ENCODE results near the gene S100A3. TPM values are rescaled to one million over a fixed set of nuclear protein-coding genes. Genes with fewer than 3 reads are reported as not detected.

The S100A3 gene
- total and polyA plus RNA-seq, 2 of the 8 experiments (the other 6 are each of a cell fraction or from before 2014, with no cell fraction given): 0.26 to 0.47 TPM

DNA sequence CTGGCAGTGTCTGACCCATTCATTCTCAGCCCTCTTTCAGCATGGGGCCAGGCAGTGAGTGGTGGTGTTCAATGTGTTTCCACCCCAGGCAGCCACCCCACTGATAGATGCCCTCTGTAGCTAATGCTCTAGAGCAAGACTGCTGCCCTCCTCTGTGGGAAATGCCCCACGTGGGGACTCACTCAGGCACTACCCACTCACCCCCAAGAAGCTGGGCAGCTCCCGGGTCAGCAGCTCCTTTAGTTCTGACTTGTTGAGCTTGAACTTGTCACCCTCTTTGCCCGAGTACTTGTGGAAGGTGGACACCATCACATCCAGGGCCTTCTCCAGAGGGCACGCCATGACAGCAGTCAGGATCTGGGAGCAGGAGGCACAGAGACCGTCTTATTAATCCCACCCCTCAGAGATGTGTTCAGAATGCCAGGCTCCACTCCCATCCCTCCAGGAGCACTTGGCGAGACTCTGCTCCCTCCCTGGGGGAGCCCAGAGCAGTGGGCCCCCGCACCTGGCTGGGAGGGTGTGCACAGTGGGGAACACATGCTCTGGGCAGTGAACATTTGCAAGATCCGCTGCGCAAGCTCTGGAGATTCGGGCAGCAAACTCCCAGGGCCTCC is 4.5 kb downstream of the S100A3 start:
- peak overlapping the region; percentile 55; the same call in 1 of the 2 replicates for H3K27ac ChIP-seq (ENCODE audit: low read depth, low read length)
- H3K56ac ChIP-seq (replicated peaks; ENCODE audit: insufficient read length, low read depth, low read length): no peak overlapping the region
- H2BK15ac ChIP-seq (ENCODE audit: low read length): peak overlapping the region; percentile 98; the same call in 1 of the 2 replicates
- H3K79me1 ChIP-seq (ENCODE audit: low read depth, low read length): no peaks in the 10 kb centered on the region
- H2BK120ac ChIP-seq (replicated peaks; ENCODE audit: low read depth, low read length): peak overlapping the region; percentile 93
- peak overlapping the region; percentile 95; the same call in 1 of the 2 replicates for H2BK12ac ChIP-seq (ENCODE audit: low read depth, low read length)
- H4K8ac ChIP-seq (ENCODE audit: extremely low read depth, insufficient read depth, low read length): peak overlapping the region; percentile 15
- FAIRE-seq (no peak), DNase-seq (ENCODE audit: low read depth in 1 of 2, low spot score in 2 of 2) (no peak)
- peaks cover 4 to 31% (median 21%) of the 10 kb centered on the region in 4 experiments for H3K4me1 ChIP-seq (replicated peaks in 1 of 4; ENCODE audit: control insufficient read depth in 3 of 4, insufficient read depth in 4 of 4, low read length in 3 of 4)
- H3K23me2 ChIP-seq (ENCODE audit: low read depth, low read length): peaks cover 6% of the 10 kb centered on the region
- peak overlapping the region; percentile 59 for H4K5ac ChIP-seq (ENCODE audit: insufficient read length, low read depth, low read length)
- no peaks in the 10 kb centered on the region for H3K9me3 ChIP-seq (ENCODE audit: insufficient read depth in 2 of 2, low read depth in 1 of 2, low read length in 1 of 2)
- H3K27me3 ChIP-seq (replicated peaks in 1 of 4; ENCODE audit: control insufficient read depth in 3 of 4, extremely low read depth in 1 of 4, insufficient read depth in 3 of 4, low read length in 3 of 4): no peaks in the 10 kb centered on the region; a peak in 2 of 7 replicates
- H3K36me3 ChIP-seq (ENCODE audit: control insufficient read depth in 2 of 4, insufficient read depth in 4 of 4, low read length in 3 of 4): no peaks in the 10 kb centered on the region
- peak overlapping the region; percentile 87; the same call in 1 of the 2 replicates for H2AK5ac ChIP-seq (ENCODE audit: low read depth, low read length)
- ChIA-PET CTCF (ENCODE audit: partially characterized antibody) (interaction anchor here (0.7 to 12.9 kb wide), 19 partner anchors 8 to 192 kb away, joined by 3 to 165 read pairs (median 6); partner anchors contain the start of genes S100A1, S100A13, S100A5 and S100A6), POLR2A (ENCODE audit: partially characterized antibody) (interaction anchor here (0.8 to 2.4 kb wide), 6 partner anchors 9 to 446 kb away, joined by 3 to 9 read pairs (median 6); partner anchors contain the start of genes RPS27, S100A13, S100A2 and S100A6)
- peak overlapping the region; percentile 46 to 60 for H3K4me2 ChIP-seq (ENCODE audit: insufficient read depth in 1 of 2, low read depth in 2 of 2, low read length in 2 of 2)
- H2BK20ac ChIP-seq (ENCODE audit: low read length): 0 out of 2 replicates have a peak overlapping the region, but pooled peaks have one; percentile 25
- peak overlapping the region; percentile 91 for H2BK5ac ChIP-seq (ENCODE audit: low read depth, low read length)
- no peak overlapping the region for H3K14ac ChIP-seq (ENCODE audit: insufficient read length)
- peak overlapping the region in 1 of 4 experiments; percentile 15; a peak in 3 of 7 replicates for H3K9ac ChIP-seq (replicated peaks in 1 of 4; ENCODE audit: extremely low read depth in 1 of 4, low read depth in 3 of 4, low read length in 3 of 4)
- no peaks in the 10 kb centered on the region for H3K79me2 ChIP-seq (ENCODE audit: control insufficient read depth in 1 of 2, insufficient read depth in 2 of 2, low read length in 2 of 2)
- H3K4ac ChIP-seq (replicated peaks; ENCODE audit: insufficient read length, low read depth, low read length): peak overlapping the region; percentile 66
- TF ChIP-seq, protein P1, sequence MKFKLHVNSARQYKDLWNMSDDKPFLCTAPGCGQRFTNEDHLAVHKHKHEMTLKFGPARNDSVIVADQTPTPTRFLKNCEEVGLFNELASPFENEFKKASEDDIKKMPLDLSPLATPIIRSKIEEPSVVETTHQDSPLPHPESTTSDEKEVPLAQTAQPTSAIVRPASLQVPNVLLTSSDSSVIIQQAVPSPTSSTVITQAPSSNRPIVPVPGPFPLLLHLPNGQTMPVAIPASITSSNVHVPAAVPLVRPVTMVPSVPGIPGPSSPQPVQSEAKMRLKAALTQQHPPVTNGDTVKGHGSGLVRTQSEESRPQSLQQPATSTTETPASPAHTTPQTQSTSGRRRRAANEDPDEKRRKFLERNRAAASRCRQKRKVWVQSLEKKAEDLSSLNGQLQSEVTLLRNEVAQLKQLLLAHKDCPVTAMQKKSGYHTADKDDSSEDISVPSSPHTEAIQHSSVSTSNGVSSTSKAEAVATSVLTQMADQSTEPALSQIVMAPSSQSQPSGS (IDR thresholded peaks at IDR 0.05; ENCODE audit: low read length): no peak
- TF ChIP-seq CTBP2 (IDR thresholded peaks at IDR 0.05; ENCODE audit: borderline replicate concordance, insufficient read depth, insufficient read length, low read length): no peak
- no peak for TF ChIP-seq SIX5 (IDR thresholded peaks at IDR 0.05; ENCODE audit: low read depth, low read length)
- TF ChIP-seq SP1 (IDR thresholded peaks at IDR 0.05; ENCODE audit: low read depth, low read length): no peak
- TF ChIP-seq TAF1 (IDR thresholded peaks at IDR 0.05; ENCODE audit: low read depth, low read length): 0 out of 2 replicates have a peak, but pooled peaks have one; percentile 12
- TF ChIP-seq BRCA1 (IDR thresholded peaks at IDR 0.05; ENCODE audit: low read depth, low read length): no peak
- TF ChIP-seq CHD1 (IDR thresholded peaks at IDR 0.05; ENCODE audit: low read depth, low read length): no peak
- peak overlapping the region; percentile 93 for H4K91ac ChIP-seq (replicated peaks; ENCODE audit: insufficient read length, low read length)
- H2AFZ ChIP-seq (ENCODE audit: low read length): no peak overlapping the region; the same call in 1 of the 2 replicates
- H3K4me3 ChIP-seq (ENCODE audit: extremely low read depth in 1 of 4, insufficient read depth in 2 of 4, low read depth in 3 of 4, low read length in 4 of 4): peak overlapping the region in 1 of 4 experiments; percentile 32; a peak in 1 of 8 replicates
- 59% methylated on average over 10 of the region's 10 CpGs; no CpG with 5 or more reads in 1 of the 2 experiments for WGBS, 2 experiments (ENCODE audit: extremely low coverage in 1 of 2, insufficient coverage in 1 of 2, insufficient read length in 1 of 2, insufficient replicate concordance in 2 of 2, low coverage in 1 of 2, low lambda C conversion rate in 2 of 2, missing lambda C conversion rate in 1 of 2)
- H3K23ac ChIP-seq (ENCODE audit: insufficient read length): no peak overlapping the region
- H3K18ac ChIP-seq (ENCODE audit: extremely low read depth, low read length): peak overlapping the region; percentile 96
- no peaks in the 10 kb centered on the region for H4K20me1 ChIP-seq (replicated peaks in 1 of 2; ENCODE audit: control insufficient read depth in 1 of 2, insufficient read depth in 2 of 2, low read length in 2 of 2)

Data from H1 (cell line).